ENCODE results near the gene SCGB2B2.
"Not testable (repeated sequence)": the region's sequence is repeated elsewhere in the genome, so short reads cannot be mapped to it uniquely, and the experiment has no call there.

Gene SCGB2B2, protein sequence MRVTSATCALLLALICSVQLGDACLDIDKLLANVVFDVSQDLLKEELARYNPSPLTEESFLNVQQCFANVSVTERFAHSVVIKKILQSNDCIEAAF

DNA sequence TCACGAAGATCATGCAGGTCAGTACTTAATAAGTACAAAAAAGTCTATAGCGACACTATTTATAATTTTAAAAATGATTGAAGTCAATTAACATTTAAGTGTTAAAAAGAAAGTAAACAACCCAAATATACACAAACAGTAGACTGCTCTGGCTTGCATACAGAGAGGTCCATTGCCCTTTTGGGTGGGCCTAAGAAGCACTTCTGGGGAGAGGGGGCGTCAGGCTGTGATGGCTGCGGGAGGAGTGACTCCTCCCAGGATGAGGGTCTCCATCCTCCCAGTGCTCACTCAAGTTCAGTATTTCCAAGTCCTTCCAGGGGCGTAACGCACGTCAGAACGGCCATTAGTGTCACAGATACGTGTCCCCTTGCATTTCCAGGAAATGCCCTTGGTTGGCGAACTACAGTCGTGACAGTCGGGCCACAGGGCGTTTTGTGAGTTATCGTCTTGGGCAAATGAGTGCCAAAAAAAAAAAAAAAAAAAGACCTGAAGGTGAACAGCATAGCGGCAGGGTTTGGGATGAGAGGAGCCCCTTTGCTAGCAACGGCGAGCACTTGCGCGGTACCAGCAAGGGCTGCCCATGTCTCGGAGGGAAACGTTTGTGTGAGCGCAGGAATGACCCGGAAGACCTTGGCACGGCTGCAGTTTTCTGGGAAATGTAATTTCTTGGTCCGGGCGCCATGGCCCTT is at the start of gene SCGB2B2:
SCGB2B2 (minus strand) TSS at position 463 of the 689 bp plus-strand sequence. CDS start 82,596 bp downstream, outside the sequence.
- DNase-seq (ENCODE audit: low read depth in 1 of 2, low spot score in 1 of 2), result peak in 1 of 2 donors; percentile 78

DNA sequence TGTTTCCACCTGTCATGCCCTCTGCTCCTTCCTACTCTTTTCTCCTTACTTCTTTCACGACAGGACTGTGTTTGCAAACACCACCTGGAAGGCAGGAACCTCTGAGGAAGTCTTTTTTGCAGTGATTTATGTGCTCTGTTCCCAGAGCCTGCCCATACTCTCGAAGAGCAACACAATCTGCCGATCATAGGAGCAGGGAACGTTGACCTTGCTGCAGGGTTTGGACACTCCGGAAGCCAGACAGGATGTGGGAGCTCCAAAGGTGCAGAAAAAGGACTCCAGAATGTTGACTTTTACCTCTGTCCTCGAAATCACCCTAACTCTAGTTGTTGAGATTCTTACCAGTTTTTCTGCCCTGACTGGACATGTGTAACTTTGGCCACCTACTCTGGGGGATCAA is 48.4 kb upstream of the SCGB2B2 start:
- DNase-seq (ENCODE audit: low read depth in 1 of 2, low spot score in 1 of 2), result no peak

DNA sequence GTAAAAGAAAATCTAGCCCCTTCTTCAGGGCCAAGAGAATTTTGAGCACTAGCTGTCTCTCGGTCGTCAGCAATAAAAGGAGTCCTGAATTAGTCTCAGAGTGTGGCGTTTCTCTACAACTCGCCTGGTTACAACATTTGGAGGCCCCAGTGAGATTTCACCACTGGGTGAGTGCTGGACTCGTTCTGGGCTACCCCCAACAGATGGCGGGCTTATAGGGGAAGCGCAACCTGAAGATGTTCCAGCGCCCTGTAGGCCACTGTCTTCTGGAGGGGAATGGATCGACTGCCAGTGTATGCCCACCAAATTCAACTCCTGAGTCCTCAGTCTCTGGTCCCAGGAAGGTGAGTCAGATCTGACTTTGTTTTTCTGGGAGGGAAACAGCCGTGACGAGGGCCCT is 45.4 kb upstream of the SCGB2B2 start:
- no peak for DNase-seq (ENCODE audit: low read depth in 1 of 2, low spot score in 1 of 2)

DNA sequence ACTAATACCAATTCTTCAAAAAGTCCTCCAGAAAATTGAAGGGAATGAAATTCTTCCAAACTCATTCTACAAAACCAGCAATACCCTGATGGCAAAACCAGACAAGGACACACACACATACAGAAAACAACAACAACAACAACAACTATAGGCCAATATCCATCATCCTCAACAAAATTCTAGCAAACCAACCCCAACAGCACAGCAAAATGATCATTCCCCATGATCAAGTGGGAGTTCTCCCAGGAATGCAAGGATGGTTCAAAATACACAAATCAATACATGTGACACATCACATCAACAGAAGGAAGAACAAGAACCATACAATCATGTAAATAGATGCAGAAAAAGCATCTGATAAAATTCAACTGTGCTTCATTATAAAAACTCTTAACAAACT is 38.4 kb upstream of the SCGB2B2 start:
- DNase-seq (ENCODE audit: low read depth in 1 of 2, low spot score in 1 of 2), result no peak

DNA sequence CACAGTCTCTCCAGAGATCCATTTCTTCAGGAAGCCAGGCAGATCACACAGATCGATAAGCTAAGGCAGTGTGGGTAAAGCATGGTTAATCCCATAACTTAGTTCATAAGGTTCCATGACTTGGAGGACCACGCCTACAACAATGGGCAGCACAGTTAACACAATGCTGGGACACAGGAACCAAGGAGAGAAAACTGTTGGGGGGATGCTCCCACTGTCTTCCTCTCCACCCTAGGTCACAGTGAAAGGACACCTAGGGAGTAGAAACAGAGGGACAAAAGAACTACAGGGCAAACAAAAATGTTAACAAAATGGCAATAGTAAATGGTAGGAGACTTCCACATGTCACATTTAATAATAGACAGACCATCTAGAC is 36.3 kb upstream of the SCGB2B2 start:
- DNase-seq (ENCODE audit: low read depth in 1 of 2, low spot score in 1 of 2), result no peak

DNA sequence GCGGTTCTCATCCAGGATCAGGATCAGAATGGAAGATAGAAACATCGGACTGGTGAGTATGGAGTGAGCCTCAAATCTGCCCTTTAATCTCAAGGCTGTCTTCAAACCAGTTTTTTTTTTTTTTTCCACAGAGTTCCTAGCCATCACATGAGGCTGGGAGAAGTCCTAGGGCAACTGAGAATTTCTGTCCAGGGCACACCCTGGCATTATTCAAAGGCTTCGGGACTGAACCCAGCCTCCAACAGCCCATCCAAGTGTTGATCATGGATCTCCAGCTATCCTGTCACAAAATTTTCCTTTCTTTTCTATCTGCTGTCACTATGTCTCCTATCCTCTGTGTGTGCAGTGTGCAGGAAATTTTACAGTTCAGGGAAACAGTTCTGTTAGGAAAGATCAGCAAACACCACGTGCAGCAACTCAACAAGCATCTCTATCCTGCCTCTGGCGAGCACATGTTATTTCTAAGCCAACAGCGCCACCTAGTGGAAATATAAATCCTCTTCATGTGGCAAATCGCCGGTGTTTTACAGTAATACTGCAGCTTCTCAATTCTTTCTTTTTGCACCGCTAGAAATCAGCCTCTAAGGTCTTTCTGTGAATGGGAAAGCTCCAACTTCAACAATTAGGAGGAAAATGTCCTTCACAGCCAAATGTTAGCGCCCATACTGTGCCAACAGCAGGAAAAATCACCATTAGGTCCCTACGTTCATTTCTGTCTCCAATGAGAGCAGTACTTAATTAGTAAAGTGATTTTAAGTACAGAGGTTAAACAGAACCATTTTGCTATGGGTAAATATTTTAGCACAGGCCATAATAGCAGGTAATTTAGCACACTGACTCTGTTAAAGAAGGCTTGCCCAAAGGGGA is 35.7 kb upstream of the SCGB2B2 start:
- peak; percentile 19 to 74 for DNase-seq (ENCODE audit: low read depth in 1 of 2, low spot score in 1 of 2)

DNA sequence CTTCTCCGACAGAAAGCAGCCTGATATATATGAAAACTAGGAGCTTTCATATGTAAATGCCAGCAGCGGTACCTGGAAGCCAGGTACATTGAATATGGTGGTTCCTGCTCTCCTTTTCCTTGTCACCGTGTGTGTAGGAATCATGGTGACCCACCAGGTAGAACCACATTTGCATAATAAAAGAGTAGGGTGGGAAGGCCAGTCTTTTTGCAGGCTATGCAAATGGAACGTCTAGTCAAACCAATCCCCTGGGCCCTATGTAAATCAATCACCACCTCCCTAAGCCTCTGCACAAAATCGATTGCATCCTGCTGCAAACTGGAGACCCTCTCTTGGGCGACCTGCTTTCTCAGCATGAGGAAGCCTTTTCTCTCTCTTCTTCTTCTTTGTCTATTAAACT is 34.9 kb upstream of the SCGB2B2 start:
- no peak for DNase-seq (ENCODE audit: low read depth in 1 of 2, low spot score in 1 of 2)

DNA sequence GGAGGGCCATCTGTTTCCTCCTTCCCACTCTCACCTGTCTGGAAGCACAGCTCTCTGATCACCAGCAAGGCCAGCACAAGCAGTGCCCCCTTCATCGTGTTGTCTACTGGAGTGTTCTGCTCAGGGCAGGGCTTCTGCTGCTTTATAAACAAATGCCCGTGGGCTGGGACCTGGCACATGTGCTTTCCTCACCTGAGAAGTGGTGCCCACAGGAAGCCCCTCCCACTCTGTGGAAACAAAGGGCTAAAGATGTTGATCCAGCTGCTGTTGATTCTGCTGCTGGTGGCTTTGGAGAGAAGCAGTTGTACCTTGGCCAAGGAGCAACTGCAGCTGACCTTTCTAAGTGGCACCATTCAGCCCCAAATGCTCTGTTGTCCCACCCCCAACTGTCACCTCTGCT is 30.7 kb upstream of the SCGB2B2 start:
- DNase-seq (ENCODE audit: low read depth in 1 of 2, low spot score in 1 of 2), result no peak

DNA sequence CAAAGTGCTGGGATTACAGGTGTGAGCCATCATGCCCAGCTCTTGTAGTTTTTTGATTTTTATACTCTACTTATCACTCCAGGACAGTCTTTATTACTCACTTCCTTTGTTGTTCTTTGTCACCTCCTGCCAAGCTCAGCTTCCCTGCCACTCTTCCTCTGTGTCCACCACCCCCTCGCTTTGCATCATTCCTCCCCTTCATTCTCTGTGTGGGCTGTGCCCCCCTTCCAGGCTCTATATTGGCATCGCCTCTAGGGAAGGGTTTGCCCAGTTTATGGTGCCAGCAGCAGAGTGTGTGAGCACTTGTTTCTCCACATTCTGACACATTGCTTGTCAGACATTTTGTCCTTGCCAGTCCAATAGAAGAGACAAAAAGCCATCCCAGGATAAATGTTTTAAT is 15.6 kb upstream of the SCGB2B2 start:
- no peak for DNase-seq (ENCODE audit: low read depth in 1 of 2, low spot score in 1 of 2)

DNA sequence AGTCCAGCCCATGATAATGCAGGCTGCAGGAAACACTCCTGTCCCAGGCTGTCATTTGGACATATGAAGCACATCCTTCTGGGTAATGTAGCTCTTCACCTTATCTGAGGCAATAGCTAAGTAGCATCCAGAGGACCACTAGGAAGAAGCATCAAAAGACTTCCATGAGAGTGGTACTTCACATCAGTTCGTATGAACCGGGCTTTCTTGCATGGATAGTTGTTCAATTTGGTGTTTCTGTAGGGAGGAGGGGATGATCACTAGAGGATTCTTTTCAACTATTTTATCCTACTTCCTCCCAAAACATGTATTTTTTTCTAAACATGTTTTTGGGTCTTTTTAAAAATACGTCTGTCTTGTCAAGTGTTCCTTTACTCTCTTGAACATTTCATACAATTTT is 13.4 kb upstream of the SCGB2B2 start:
- DNase-seq (ENCODE audit: low read depth in 1 of 2, low spot score in 1 of 2), result no peak

DNA sequence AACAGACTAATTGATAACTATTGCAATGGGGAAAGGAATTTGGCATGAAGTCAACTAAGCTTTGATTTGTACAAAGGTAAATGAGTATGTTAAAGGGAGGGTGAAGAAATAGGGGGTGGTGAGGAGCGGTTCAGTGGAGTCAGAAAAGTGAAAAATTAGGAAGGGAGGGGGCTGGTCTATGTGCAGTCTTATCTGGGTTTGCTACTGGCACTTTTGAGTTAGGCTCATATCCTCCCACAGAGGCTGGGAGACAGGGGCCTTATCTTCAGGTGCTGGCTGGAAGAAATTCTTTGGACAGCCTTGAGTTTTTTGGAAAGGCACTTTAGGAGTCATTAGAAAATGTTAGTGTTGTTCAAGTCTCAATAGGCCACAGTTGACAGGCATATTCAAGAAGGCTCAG is 11.6 kb upstream of the SCGB2B2 start:
- DNase-seq (ENCODE audit: low read depth in 1 of 2, low spot score in 1 of 2), result no peak

DNA sequence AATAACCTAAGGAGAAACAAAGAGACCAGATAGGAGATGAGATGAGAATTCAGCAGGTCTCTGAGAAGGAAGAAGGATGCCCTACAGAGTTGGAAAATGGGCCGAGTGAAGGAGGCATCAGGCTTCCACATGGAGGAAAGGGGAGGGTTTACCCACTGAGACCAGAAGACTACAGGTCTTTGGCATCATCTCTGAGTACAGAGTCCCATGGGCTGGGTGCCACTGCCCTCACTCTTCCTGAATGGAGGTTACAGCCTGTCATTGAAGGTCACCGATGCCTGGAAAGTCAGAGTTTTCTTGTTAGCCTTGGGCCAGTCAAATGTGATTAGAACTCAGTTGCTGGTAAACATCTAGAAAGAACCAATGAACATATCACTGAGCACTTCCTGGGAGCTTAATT is 10.4 kb upstream of the SCGB2B2 start:
- DNase-seq (ENCODE audit: low read depth in 1 of 2, low spot score in 1 of 2), result no peak

DNA sequence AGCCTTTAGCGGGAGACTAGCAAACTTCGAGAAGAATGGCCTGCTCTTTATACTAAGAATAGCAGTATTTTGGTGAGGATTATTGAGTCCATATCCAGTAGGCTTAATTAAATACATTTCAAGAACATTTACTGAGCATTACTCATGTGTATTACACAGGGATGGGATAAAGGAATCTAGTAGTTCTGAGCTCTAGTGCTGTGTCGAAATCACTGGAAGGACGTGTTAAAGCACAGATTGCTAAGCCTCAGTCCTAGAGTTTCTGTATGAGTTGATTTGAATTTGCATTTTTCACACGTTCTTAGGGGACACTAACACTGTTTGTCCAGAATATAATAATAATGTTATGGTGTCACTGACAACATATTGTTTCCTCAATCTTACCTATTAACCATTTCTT is 9.5 kb upstream of the SCGB2B2 start:
- DNase-seq (ENCODE audit: low read depth in 1 of 2, low spot score in 1 of 2), result no peak

DNA sequence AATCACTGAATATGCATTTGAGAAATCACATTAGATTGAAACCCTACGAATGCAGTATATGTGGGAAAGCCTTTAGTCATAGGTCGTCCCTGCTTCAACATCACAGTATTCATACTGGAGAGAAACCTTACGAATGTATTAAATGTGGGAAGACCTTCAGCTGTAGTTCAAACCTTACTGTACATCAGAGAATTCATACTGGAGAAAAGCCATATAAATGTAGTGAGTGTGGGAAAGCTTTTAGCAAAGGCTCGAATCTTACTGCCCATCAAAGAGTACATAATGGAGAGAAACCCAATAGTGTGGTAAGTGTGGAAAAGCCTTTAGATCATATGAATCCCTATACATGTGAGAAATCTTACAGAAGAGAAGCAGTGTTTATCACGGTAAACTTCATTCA is 8.3 kb upstream of the SCGB2B2 start:
- not testable (repeated sequence) for DNase-seq (ENCODE audit: low read depth in 1 of 2, low spot score in 1 of 2)

DNA sequence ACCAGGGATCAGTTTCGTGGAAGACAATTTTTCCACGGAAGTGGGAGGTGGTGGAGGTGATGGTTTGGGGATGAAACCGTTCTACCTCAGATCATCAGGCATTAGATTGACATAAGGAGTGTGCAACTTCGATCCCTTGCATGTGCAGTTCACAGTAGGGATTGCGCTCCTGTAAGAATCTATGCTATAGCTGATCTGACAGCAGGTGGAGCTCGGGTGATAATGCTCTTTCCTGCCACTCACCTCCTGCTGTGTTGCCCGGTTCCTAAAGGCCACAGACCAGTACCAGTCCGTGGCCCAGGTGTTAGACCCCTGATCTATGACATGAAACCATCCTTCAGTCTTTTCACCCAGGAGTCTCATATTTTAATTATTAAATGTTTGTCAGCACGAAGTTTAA is 4.5 kb upstream of the SCGB2B2 start:
- DNase-seq (ENCODE audit: low read depth in 1 of 2, low spot score in 1 of 2), result no peak

DNA sequence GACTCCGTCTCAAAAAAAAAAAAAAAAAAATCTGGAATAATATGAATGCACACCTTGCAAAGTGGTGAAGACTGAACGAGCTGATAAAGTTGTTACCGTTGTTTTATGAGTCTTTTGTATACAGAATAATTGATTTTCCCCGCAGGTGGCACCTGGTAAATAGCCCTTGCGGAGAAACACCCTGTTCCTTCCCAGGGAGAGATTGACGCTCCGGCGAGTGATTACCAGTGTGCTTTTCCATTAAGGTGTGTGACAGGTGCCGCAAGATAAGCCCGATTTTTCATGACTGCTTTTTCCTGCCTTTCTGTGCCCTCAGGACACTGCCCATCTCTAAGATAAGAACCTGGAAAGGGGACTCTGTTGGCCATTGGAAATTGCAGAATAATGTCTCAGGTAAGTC is 1.5 kb upstream of the SCGB2B2 start:
- DNase-seq (ENCODE audit: low read depth in 1 of 2, low spot score in 1 of 2), result no peak

DNA sequence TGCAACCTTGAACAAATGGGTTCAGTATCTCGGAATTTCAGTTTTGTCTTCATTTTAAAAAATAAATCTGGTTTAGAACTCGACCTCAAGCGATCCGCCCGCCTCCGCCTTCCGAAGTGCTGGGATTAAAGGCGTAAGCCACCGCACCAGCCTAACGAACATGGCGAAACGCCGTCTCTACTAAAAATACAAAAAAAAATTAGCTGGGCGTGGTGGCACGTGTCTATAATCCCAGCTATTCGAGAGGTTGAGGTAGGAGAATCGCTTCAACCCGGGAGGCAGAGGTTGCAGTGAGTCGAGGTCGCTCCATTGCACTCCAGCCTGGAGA is 1.1 kb upstream of the SCGB2B2 start:
- no peak for DNase-seq (ENCODE audit: low read depth in 1 of 2, low spot score in 1 of 2)

DNA sequence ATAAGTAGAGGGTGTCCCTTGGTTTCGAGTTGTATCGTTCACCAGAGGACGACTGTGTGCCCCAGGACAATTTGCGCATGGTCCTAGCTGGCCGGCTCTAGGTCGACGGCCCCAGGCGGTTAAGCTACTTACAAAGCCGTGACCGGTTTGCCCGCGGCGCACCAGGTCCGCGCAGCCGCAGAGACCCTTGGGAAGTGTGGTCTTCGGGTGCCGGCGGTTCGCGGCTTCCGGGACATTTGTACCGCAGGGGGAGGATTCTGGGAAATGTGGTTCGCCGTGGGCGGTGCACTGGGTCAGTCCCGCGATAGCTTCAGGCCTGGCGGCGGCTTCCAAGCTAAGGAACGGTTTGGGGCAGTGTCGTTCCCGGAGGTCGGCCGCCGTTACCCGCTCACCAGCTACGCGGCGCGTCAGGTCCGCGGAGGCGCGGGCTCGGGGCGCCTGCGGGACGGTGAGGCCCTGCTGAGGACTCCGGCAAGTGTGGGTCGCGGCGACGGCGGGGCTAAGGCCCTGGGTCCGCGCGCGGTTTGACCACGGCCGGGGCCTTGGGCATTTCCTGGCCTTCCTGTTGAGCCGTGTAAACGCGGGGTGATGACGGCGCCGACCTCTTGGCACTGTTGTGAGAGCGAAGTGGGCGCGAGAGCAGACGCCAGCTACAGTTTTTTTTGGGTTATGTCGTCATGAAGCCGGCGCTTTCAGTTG is 576 bp upstream of the SCGB2B2 start, which contains the start of gene ZNF302:
ZNF302 (plus strand) TSS at position 293 of the 699 bp plus-strand sequence. CDS start 1,127 bp downstream, outside the sequence.
- DNase-seq (ENCODE audit: low read depth in 1 of 2, low spot score in 1 of 2), result peak; percentile 91 to 94

DNA sequence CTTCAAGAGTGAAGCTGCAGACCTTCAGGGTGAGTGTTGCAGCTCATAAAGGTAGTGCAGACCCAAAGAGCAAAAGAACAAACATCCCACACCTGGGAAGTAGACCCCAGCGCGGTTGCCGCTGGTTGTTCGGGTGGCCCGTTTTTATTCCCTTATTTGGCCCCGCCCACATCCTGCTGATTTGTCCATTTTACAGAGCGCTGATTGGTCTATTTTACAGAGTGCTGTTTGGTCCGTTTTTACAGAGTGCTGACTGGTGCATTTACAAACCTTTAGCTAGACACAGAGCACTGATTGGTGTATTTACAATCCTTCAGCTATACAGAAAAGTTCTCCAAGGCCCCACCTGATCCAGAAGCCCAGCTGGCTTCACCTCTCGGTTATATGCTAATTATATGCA is 1.0 kb downstream of the SCGB2B2 start:
- no peak for DNase-seq (ENCODE audit: low read depth in 1 of 2, low spot score in 1 of 2)

DNA sequence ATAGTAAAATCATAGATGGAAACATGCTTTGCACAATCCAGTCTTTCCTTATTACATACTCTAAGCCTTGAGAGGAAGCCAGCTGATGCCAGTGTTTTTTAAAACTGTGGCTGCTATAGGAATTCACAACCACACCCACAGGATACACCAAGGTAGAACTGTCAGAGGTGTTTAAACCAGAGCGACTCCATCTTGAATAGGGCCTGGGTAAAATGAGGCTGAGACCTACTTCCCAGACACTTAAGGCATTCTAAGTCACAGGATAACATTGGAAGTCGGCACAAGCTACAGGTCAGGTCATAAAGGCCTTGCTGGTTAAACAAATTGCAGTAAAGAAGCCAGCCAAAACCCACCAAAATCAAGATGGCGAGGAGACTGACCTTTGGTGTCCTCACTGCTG is 1.7 kb downstream of the SCGB2B2 start:
- DNase-seq (ENCODE audit: low read depth in 1 of 2, low spot score in 1 of 2), result no peak

DNA sequence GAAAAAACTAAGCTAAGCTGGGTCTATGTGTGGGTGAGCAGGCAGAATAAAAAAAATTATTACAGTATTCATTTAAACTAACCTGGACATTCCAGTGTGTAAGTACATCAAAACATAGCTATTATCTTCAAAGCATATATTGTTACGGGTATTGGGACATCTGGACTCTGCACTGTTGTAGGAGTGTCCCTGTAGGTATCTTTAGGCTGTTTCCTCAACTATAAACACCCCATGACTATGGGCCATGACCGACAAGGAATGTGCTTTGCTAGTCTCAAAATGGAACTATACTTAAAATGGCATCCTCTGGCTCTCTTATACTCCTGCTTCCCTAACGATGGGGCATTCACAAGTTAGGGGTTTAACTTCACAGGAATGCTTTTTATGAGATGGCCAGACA is 3.4 kb downstream of the SCGB2B2 start:
- DNase-seq (ENCODE audit: low read depth in 1 of 2, low spot score in 1 of 2), result no peak

DNA sequence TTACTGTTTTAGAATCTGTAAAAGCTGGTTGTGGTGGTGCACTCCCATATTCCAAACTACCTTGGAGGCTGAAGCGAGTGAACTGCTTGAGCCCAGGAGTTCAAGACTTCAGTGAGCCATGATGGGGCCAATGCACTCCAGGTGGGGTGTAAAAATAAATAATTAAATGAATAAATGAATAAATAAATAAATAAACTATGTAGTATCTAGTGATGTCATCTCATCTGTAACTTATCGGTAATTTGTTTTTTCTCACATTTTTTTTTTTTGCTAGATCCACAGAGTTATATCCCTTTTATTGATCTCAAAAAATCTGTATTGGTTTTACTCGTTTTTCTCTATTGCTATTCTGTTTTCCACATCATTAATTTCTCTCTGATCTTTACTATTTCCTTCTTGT is 5.0 kb downstream of the SCGB2B2 start:
- DNase-seq (ENCODE audit: low read depth in 1 of 2, low spot score in 1 of 2), result no peak

Data from activated CD4-positive, alpha-beta T cell treated with anti-CD3 and anti-CD28 coated beads, Interleukin-2, amount 50 U/mL, for 24 hours (primary cell).